HG03196 (cell line): ENCODE results near the gene RPSA.
"Not testable (repeated sequence)": the region's sequence is repeated elsewhere in the genome, so short reads cannot be mapped to it uniquely, and the experiment has no call there.

Experiments
- ATAC-seq: cut with Tn5 transposase; IDR thresholded peaks from one replicate; pipeline ENCODE4 v1.9.1; 2021; ENCODE audit not compliant: unreplicated experiment

The RPSA gene

GRCh38 chr3:39454591-39455217, 48.2 kb downstream of the RPSA start:
- no peak for ATAC-seq

- no peak for ATAC-seq
These were observed 49.6 kb downstream of the RPSA start for GRCh38 chr3:39456159-39456558.

GRCh38 chr3:39457361-39457760, 50.8 kb downstream of the RPSA start:
- ATAC-seq: no peak

GRCh38 chr3:39458579-39458978, 52.1 kb downstream of the RPSA start:
- not testable (repeated sequence) for ATAC-seq

GRCh38 chr3:39460677-39461076, 54.2 kb downstream of the RPSA start:
- ATAC-seq: no peak
